ENCODE measurements around the gene LTBP2.

The LTBP2 gene

DNA sequence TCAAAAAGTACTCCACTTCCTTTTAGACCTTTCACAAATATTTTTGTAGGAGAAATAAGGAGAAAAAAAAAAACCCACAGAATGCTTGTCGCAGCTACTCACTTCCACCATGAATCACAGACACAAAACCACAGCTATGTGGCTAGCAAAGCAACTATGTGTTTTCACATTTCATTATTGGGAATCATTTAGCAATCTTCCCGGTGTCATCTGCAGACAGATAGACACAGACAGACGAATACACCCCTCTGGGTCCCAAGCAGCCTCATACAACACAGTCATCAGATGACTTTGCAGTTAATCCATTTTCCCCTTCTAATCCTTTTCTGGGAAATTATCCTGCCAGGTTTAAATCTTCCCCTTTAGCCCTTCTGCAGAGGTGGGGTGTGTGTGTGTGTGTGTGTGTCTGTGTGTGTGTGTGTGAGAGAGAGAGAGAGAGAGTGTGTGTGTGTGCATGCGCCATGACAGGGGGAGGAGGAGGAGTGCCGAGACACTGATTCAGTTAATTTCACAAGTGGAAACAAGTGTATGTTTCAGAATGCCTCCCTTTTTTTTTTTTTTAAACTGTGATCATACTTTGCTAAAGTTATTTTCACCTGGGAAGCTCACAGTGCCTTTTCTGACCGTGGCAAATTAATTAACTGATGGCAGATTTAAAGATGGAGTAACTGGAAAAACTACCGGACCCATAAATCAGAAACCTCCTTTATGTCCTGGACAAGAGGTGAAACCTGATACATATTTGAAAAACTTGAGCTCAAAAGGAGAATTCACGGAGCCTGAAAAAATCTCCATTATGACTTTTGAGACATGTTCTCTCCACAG is 39.9 kb downstream of the LTBP2 start:
- DNase-seq (ENCODE audit: low read depth): no peak

DNA sequence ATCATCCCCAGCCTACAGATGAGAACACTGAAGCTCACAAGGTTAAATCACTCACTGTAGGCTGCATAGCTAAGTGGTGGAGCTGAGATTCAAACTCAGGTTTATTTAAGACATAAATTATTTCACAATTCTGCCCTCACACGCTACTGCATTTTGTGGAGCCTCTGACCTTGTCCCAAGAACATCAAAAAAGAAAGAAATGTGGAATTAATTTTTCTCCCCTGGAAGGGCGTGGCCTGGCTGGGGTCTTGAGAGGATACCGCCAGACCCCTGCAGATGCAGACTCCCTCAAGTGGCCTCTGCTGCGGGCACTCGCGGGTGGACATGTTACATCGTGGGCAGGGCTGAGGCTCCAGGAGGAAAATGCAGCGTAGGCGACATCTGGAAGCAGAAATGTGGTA is 40.6 kb downstream of the LTBP2 start:
- DNase-seq (ENCODE audit: low read depth): no peak

DNA sequence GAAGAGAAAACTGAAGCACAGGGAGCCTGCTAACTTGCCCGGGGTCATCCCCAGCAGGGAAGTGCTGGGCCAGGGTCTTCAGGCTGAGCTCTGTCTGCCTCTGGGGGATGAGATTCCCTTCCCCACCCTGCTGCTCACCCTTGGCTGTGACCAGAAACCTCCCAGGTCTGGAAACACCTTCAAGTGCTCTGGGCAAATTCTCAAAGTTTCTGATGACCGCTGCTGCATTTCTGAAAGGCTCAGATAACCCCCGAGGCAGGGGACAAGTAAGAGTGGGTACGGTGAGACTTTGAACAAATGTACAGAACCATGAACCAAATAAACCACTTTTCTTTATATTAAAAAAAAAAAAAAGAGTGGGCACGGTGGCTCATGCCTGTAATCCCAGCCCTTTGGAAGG is 41.3 kb downstream of the LTBP2 start:
- DNase-seq (ENCODE audit: low read depth): no peak

DNA sequence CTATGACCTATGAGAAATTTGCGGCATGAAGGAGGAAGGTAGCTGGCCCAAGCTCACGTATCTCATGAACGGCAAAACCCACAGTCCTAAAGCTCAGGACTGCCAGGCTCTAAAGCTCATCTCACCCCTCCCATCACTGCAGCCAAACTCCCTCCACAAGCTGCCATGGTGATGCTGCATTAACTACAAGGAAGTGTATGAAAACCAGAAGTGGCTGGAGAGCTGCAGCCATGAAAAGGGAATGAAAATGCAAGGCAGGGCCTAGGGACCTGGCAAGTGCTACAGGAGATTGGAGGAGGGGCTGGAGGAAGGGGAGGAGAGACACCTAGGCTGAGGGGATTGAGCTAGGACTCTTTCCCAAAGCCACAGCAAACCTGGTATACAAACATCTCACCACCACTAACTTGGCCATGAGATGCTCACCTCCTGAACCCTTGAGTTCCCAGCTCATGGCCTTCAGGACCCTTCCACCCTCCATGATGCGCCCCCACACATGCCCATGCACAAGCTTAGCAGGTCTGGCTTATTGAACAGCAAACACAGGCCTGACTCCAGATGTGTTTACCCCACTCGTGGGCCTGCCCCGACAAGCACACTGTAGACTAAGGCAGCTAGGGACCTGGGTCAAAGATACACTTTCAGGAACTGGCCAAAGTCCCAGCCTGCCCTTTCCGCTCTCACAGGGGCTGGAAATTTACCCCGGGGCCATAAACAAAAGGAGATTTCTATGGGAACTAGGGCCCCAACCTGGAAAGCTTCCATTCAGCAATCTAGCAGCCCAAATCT is 42.0 kb downstream of the LTBP2 start:
- DNase-seq (ENCODE audit: low read depth): no peak

DNA sequence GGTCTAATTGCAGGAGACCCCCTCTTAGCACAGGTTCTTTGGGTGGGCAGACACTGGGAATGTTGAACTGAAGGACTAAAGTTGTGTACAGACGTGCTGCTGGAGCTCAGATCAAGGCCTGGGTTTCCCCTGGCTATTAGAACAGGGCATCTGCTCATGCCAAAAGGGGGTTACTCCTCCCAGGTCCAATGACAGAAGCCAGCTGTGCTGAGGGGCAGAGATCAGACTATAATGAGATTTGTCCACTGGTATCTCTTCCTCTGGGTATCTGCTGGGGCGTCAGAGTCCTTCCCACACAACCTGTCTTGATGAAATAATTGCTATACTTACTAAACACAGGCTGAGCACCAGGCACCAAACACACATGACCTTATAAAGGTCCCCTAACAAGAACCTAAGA is 42.6 kb downstream of the LTBP2 start:
- no peak for DNase-seq (ENCODE audit: low read depth)

DNA sequence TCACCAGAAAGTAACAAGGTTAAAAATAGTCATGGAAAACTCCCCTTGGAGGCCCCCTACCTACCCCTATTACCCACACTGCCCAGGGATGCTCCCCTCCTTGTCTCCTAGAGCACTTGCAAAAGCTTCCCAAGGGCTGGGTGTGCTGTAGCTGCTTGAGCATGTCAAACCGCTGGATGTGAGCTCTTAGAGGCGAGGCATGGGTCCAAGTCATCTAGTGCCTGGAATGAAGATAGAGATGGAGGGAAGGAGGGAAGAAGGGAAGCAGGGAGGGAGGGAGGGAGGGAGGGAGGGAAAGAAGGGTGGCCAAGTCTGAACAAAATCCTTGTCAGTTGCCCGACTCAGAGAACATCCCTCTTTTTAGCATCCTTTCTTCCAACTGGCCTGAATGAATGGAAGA is 43.1 kb downstream of the LTBP2 start:
- DNase-seq (ENCODE audit: low read depth): no peak

DNA sequence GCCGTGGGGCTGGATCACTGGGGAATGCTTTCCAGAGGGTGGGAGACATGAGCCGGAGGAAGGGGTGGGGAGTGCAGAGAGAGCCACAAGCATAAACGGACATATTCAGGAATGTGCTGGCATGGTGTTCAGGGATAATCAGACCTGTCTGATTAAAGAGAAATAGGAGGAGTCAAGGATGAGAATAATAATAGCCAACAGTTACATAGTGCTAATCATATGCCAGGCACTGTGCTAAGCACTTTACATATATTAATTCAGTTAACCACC is 43.7 kb downstream of the LTBP2 start:
- DNase-seq (ENCODE audit: low read depth): no peak

DNA sequence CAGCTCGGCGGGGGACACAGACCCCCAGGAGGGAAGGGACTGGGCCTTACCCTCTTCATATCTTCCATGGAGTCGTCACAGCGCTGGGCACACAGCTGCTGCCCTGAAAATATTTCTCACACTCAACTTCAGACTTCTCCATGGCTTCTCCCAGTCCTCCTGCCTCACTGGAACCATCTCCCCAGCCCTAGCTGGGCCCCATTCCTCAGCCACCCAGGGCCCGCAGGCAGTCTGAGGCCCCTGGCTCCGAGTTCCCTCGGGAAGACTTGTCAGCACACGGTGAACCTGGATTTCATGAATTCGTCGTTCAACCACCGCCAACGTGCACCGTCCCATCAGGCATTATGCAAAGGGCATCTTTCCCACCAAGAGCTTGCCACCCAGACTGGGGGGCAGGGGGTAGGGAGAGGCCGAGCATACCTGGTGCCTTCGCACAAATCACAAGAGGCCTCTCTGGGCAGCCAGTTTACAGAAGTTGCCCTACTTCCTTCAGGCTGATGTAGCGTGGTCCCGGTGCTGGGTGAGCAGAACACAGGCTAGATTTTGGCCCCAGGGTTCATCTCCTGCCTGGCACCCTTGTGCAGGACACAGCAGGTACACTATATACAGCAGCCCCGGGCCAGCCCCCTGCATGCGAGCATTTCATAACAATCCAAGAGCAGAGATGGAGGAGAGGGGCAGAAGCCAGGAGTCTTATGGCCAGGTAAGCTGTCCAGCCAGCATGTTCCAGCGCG is 44.2 kb downstream of the LTBP2 start:
- DNase-seq (ENCODE audit: low read depth): no peak

DNA sequence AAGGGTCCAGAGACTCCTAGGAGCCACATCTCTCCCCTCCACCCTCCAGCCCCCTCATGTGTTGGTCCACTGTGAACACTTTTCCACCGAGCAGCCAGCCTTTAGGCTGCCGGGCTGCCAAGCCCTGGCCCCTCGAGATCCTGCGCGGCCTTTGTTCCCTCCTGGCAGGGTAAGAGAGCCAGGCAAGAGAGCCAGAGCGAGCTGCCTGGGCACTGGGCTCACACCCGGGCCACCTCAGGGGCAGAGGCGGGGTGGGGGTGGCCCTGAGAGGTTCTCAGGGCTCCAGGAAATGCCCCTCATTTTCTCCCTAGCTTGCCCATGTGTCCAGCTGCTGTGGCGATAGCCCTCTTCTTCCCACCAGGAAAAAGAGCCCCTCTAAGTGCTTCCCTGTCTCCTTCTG is 44.8 kb downstream of the LTBP2 start:
- no peak for DNase-seq (ENCODE audit: low read depth)

DNA sequence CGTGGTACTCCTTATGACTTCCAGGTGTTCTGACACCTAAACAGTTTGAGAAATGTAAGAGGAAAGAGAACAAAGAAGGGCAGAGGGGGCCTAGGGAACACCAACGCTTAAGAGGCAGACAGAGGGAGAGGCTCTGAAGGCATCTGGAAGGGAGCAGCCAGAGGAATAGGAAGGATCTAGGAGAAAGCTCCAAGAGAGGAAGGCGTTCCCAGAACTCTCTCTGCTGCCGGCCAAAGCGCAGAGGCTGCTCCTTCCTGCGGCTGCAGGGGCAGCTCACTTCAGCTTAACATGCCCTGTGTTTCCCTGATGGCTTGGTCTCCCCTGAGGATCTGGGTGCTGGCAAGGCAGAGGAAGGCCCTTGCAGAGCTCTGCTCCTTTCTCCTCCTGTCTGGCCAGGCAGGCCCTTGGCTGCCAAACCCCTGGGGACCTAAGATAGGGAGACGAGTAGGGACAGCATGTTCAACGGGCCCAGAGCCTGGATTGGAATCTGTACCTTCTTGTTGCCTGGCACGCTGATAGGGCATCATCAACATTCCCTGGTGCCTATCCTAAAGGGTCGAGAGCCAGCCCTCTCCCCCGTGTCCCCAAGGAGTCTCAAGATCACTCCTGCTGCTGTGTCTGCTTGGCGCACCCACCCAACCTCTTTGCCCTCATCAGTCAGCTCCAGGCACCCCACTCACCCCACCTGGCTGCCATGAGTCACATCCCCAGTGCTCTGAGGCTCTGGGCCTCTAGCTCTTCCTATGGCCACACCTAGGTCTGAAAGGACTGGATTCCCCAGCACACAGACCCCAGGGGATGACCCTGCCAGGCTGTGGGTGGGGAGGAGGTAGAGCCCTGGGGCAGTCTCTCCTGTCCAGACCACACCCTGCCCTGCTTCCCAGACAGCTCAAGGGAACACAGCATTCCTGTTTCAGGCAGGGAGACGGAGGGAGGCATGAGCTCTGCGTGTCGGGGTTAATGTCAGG is 45.6 kb downstream of the LTBP2 start:
- no peak for DNase-seq (ENCODE audit: low read depth)

DNA sequence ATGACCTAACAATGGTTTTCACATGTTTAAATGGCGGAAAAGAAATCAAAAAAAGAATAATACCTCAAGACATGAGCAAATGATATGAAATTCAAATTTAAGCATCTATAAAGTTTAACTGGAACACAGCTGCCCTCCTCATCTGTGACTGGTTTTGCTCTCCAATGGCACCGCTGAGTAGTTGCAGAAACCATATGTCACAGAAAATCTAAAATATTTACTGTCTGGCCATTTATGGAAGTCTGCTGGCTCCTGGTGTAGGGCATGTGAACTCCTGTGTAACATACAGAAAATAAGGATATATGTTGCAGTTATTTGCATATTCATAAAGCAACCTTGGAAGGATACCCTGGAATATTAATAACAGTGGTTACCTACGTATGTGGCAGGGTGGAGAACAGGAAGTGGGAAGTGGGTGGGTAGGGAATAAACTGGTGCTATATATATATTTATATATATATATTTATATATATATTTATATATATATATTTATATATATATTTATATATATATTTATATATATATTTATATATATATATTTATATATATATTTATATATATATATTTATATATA is 48.4 kb downstream of the LTBP2 start:
- DNase-seq (ENCODE audit: low read depth): no peak

DNA sequence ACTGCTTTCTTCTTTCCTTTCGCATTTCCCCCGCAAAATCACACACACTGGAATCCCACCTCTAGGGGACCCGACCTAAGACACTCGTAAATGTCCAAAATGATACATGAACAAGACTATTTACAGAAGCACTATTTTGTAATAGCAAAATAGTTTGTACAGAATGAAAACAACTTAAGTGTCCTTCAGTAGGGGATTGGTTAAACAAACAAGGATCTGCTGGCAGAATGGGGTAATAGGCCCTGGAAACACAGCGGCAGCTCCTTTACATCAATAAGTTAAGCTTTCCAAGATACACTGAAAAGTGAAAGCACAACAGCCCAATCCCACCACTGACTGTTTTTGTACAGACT is 48.8 kb downstream of the LTBP2 start:
- DNase-seq (ENCODE audit: low read depth): no peak

DNA sequence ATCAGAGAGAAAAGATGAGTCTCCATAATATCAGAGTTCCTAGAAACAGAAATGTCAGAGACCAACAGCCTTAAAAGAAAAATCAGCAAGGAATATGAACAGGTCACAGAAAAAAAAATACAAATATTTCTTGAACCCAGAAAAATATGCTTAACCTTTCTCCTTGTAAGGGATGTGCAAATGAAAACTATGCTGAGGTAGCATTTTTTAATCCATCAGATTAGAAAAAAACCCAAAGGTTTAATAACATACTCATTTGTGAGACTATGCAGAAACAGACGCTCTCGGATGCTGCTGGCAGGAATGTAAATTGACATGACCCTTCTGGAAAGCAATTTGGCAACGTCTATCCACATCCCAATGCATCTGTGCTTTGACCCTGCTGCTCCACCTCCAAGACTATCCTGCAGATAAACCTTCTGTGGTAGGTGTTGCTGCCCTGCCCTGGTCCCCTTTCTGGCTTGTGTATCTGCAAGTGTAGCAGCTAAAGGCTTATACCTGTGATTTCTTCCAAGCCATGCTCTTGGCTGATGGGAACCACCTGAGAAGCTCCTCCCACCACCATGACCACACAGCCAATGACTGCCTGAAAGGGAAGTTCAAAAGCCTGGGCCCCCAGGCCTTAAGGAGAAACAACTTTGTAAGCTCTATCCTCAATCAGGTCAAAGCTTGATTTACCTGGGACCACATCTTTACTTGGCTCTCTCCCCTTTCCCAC is 49.4 kb downstream of the LTBP2 start:
- no peak for DNase-seq (ENCODE audit: low read depth)

DNA sequence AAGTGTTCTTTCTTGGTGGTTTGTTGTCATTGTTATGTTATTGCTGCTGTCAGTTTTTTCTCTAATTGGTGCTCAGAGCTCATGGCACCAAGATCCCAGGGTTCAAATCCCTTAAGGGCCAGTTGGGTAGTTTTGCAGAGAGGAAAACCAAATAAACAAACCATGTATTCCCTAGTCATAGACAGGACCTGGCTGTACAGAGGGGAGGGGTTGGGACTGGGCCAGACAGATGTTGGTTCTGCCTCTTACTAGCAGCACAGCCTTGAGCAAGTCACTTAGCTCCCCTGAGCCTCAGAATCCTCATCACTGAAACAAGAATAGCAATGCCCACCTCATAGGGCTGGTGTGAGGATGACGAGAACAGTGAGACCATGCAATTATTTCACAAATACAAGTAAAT is 53.4 kb downstream of the LTBP2 start:
- no peak for DNase-seq (ENCODE audit: low read depth)

DNA sequence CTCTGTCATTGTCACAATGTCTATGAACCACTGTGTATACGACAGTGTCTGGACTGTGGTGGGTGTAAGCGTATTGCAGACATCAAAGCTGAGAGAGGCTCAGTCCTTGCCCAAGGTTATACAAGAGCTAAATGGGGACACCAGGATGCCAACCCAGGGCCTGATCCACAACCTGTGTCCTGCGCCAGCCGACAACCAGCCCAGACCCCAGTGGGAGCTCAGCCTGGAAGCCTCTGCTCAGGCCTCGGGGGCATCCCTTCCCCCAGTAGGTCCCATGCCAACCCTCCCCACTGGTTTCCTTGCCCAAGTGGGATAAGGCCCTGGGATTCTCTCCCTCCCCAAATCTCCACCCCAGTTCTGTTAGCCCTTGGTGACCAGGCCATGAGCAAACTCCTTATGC is 54.3 kb downstream of the LTBP2 start:
- no peak for DNase-seq (ENCODE audit: low read depth)

DNA sequence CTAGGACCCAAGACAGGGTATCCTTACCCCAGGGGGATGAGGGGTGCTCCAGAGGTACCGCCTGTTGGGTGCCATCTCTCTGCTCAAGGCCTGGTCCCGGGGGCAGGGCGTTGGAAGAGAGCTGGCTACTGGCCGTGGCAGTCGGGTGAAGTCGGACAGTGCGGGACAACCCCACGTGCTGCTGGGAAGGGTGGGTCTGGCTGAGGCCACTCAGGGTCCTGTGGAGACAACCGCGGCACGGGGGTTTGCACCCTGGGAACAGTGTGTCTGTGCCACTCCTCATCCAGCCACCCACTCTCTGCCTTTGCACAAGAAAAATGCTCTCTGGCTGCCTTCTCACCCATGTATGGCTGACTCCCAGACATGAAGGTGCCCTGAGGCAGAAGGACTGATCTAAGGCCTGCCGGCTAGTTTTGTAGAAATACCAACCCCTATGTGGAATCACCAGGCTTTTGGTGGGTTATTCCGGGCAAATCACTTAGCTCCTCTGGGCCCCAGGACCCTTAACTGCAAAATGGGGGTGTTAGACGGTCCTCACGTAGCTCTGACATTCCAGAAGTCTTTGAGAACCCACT is 56.5 kb downstream of the LTBP2 start:
- no peak for DNase-seq (ENCODE audit: low read depth)

DNA sequence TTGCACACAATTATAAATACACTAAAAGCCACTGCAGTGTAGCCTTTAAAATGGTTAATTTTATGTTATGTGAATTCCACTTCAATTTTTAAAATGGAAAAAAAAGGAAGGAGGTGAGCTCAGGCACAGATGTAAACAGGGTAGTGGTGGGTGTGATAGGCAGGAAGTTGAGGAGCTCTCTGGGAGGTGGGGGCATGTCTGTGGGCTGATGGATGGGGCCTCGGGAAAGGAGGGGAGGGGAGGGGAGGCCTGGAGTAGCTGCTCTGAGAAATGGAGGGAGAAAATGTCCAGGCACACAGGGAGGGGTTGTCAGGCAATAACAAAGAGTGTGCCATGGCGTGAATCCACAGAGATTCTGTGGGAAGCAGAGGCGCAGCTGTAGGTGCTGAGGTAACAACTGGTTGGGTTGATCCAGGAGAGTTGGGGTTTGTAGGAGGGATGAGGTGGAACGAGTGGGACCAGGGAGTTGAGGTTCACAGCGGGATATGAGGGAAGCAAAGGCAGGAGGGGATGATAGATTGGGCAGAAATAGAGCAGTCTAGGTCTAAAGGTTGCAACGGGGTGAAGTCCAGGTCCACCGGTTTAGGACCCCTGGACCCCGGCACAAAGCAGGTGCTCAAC is 57.2 kb downstream of the LTBP2 start:
- DNase-seq (ENCODE audit: low read depth): no peak

DNA sequence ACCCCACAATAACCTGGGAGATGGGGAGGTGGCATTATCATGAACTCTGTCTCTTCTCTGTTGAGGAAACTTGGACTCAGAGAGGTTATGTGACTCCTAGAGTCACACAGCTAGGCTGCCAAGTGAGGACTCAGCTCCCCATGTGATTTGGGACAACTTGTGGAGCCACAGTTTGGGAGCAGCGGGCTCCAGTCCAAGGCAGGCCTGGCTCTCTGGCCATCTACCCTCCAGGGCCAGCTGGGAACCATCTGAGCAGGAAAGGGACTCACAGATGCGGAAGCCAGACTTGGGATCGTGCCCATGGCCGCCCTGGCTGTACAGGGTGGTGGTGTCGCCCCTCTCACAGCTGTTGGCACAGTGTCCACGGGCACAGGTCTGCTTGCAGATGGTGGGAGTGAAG is 59.4 kb downstream of the LTBP2 start:
- no peak for DNase-seq (ENCODE audit: low read depth)

DNA sequence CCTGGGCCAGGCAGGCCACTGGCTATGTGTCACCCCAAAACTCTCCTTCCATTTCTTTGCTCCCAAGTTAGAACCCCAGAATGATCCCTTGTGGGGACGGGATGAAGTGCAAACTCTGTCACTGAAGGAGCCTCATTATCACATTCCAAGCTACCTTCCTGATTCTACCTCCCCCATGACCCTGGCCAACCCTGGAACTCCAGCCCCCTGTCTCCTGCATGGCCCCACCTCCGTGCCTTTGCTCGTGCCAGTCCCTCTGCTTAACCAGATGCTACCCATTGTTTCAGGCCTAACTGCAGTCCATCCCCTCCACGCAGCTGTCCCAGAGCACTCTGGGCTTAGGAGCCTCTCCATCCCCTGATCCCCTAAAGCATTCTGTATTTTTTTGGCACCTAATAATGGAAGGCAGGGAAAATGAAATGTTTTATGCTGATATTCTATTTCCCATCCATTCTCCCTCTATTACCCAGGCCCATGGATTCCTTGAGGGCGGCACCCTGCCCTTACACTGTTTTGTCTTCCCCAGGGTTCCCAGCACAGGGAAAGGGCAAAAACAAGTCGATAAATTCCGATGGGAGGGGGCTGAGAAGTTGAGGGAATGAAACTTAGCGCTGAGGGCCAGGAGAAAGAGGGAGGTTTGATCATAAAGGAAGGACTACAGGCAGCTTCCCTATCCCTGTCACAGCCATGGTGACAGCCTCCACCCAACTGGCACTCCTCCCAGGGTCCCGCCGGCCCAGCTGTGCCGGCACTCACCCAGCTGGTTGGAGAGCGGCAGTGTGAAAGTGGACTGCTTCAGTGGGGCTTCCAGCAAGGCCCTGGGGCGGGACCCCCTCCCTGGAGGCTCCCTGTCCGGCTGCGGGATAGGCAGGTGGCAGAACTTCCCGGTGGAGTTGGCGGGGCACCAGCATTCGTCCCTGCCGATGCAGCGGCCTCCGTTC is 60.3 kb downstream of the LTBP2 start:
- DNase-seq (ENCODE audit: low read depth): no peak
